ENCODE data around the gene SLC35B2.

Gene SLC35B2

DNA sequence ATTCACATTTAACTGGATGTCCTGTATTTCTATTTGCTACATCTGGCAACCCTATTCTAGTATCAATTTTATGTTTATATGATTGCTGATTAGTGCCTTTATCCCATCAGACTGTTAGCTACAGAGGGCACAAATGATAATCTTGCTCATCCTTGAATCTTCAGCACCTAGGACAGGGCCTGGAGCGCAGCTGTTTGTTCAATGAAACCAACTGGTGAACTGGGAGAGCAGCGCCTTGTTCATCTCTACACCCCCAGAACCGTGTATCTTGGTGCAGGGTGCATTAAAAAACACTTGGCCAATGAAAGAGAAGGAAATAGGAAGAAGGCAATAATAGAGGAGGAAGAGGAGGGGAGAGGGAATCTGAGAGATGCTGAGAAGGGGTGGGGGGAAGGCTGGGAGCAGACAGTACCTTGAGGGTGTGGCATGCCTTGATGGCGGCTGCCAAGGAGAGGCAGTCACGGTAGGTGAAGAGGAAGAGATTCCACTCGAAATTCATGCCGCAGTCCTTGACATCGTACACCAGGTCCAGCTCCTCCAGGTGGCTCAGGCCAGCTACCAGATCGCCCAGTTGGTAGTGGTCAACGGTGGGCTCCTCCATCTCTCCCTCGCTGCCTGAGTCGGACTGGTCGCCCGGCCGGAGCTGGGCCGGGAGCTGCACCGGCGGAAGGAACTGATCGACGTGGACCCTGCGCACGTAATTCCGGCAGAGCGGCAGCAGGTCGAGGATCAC lies 28.4 kb upstream of the SLC35B2 start:
- DNase-seq (ENCODE audit: low spot score), result no peak

DNA sequence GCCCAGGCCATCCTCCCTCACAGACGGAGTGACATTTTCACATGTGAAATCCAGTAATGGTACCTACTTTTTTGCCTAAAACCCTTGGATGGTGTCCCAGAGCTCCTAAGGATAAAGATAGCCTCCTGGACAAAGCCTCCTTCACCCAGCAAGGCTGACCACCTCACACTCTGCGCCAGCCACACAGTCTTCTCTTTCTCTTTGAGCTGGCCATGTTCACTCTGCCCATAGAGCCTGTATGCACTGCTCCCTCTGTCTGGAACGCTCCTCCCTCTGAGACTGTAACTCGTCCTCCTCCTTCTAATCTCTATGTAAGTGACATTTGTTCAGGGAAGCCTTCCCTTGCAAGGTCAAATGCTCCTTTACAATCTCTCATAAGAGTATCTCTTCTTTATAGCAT lies 27.5 kb upstream of the SLC35B2 start:
- no peak for DNase-seq (ENCODE audit: low spot score)

DNA sequence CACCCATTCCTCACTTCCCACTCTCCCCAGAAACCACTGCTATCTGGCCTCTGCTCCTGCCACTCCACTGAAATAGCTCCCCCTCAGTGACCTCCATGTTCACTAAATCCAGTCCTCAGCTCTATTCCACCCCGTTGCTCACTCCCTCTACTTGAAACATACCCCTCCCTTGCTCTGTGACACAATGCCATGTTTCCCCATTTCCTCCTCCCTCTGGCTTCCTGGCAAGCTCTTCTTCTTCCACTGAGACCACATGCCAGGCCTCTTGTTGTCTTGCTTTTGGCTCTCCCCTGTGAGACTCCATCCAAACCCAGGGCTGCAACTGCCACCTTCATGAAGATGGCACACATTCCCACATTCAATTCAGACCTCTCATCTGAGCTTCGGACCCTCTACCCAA lies 26.8 kb upstream of the SLC35B2 start:
- DNase-seq (ENCODE audit: low spot score), result no peak

DNA sequence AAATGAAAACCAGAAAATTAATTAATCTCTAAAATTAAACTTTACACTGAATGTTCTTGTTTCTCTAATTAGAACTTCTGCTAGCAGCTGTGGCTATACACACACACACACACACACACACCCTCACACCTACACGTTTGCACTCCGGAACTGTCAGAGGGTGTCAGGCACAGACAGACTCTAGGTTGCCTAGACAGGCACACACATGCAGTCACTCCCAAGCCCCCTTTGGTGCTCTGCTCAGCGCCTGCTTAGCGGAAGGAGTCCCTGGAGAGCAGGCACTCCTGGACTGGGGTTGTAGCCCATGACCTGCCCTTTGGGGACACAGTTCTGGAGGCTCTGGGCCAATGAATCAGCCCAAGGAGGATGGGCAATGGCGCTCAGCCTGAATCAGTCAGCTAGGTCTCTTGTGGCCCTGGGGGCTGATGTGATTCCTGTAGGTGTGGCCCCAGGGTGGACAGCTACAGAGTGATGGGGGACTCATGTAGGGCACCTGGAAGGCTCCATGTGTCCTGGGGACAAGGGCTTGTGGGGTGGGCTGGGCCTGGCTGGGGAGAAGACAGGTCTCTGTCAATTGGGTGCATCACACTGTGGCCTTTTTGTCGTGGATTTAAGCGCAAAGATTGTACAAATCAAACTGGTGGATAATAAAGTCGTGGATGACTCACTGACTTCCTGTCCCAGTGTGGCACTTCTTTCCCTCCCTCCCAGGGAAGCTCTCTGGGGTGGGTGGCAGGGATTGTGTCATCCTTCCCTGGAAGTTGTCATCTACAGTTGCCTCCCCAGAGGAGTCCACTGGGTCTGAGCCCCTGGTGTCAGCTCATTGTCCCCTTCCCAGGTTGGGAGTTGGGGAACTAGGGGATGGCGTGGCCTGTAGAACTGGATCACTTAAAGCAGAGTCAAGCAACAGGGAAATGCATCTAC lies 21.7 kb upstream of the SLC35B2 start:
- no peak for DNase-seq (ENCODE audit: low spot score)

DNA sequence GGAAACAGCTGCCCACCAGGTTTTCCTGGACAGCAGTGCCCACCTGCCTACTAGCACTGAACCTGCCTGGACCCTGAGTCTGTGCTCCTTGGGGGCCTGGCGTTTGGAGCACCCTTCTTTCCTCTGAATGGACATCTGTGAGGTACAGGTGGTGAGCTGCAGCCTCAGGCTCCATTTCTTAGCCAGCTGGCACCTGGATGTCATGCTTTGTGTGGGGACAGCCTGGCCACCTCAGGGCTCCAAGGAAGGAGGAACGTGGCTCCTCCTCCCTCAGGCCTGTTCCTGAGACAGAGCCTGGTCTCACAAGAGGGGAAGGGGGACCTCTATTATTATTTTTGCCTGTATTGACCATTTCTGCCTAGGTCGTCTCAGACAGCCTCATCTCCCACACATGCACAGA lies 21.0 kb upstream of the SLC35B2 start:
- no peak for DNase-seq (ENCODE audit: low spot score)

DNA sequence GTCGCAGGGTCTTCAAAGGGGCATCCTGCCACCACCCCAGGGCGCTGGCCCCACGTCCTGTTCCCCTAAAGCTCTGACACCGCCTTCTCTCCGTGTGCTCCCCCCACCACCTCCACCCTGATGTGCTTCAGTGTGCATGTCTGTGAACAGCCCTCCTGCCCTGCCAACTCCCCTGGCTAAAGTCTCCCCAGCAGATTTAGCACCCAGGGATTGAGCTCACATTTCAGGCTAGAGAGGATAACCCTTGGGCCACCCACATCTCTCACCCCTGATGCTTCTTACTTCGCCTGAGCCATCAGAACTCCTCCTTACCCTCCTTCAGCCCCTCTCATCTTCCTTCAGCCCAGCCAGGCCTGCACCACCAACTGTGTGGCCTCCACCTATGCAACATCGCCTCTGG lies 20.4 kb upstream of the SLC35B2 start:
- no peak for DNase-seq (ENCODE audit: low spot score)

DNA sequence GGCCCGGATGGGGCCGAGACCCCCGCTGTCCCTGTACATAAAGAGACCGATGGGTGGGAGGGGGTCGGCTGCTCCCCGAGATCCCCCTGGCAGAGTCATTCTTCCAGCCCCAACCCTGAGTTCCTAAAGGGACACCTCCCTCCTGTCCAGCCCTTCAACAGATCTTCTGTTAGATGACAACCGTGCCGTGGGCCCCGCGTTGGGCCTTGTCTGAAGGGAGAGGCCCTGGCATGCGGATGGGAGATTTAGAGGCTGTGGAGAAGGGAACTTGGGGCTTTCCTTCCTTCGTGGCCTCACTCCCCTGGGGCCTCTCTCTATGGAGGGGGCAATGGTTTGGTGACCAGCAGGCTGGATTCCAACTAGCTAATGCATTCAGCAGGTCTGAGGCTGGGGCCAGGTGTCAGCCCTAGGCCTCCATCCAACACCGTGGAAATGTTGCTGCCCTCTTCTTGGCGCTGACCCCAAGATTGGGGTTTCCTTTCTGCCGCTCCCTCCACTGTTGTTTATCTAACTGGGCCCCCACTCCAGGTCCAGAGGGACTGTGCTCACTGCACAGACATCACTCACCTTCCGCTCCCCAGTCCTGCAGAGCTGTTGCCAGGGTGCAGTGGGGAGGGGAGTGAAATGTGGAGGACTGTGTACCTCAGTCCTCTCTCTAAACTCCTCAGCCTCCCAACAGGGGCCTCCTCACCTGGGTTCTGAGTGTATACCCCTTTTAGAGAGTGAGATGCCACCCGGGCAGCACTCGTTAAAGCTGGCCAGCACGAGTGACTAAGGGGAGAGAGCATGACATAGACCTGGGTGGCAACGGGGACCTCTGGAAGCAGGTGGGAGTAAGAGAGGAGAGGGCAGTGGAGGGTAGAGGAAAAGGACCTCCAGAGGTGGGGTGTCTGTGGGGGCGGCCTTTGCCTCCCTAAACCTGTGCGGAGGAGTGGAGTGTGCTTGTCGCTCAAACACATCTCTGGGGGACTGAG lies 19.6 kb upstream of the SLC35B2 start:
- DNase-seq (ENCODE audit: low spot score), result no peak

DNA sequence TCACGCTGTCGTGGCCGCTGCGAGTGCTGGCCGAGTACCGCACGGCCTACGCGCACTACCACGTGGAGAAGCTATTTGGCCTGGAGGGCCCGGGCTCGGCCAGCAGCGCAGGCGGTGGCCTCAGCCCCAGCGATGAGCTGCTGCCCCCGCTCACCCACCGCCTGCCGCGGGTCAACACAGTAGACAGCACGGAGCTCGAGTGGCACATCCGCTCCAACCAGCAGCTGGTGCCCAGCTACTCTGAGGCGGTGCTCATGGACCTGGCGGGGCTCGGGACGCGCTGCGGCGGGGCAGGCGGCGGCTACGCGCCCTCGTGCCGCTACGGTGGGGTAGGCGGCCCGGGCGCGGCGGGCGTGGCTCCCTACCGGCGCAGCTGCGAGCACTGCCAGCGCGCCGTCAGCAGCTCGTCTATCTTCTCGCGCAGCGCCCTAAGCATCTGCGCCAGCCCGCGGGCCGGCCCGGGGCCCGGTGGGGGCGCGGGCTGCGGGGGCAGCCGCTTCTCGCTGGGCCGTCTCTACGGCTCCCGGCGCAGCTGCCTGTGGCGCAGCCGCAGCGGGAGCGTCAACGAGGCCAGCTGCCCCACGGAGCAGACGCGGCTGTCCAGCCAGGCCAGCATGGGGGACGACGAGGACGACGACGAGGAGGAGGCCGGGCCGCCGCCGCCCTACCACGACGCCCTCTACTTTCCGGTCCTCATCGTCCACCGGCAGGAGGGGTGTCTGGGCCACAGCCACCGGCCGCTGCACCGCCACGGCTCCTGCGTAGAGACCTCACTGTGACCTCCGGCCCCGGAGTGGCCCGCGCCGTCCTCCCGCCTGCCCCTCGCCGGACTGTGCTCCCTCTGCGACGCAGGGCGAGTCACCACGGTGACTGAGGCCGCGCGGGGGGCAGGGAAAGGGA lies 18.7 kb upstream of the SLC35B2 start:
- DNase-seq (ENCODE audit: low spot score), result no peak

DNA sequence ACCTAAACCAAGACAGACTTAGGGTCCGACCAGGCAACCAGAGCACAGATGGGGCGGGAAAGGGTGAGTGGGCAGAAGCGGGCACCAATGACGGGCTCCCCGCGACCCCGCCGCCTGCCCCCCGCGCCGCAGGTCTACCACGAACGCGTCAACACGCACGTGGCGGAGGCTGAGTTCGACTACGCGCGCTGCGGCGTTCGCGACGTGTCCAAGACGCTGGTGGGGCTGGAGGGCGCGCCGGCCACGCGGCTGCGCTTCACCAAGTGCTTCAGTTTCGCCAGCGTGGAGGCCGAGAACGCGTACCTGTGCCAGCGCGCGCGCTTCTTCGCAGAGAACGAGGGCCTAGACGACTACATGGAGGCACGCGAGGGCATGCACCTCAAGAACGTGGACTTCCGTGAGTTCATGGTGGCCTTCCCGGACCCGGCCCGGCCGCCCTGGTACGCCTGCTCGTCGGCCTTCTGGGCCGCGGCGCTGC lies 18.0 kb upstream of the SLC35B2 start:
- DNase-seq (ENCODE audit: low spot score), result no peak

DNA sequence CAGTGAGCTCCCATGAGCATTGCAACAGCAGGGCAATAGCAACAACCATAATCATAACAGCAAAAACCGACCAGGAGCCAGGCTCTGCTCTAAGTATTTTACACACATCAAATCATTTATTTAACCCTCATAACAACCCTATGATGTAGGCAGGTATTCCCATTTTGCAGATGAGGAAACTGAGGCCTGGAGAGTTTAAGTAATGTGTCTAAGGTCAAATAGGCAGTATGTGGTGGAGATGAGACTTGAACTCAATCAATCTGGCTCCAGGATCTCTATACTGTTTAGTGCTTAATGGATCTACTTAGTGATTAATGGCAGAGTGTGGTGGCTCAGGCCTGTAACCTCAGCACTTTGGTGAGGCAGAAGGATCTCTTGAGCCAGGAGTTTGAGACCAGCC lies 16.3 kb upstream of the SLC35B2 start:
- no peak for DNase-seq (ENCODE audit: low spot score)

DNA sequence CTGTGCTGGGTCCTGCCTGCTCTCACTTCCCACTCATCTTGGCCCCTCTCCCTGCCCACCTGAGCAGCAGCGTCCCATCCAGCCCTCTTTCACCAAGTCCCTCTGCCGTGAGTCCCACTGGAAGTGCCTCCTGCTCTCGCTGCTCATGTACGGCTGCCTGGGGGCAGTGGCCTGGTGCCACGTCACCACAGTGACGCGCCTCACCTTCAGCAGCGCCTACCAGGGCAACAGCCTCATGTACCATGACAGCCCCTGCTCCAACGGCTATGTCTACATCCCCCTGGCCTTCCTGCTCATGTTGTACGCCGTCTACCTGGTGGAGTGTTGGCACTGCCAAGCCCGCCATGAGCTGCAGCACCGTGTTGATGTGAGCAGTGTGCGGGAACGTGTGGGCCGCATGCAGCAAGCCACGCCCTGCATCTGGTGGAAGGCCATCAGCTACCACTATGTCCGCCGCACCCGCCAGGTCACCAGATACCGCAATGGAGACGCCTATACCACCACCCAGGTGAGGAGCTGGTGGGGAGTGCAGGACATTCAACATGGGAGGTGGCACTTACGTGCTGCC lies 15.8 kb upstream of the SLC35B2 start:
- no peak for DNase-seq (ENCODE audit: low spot score)

DNA sequence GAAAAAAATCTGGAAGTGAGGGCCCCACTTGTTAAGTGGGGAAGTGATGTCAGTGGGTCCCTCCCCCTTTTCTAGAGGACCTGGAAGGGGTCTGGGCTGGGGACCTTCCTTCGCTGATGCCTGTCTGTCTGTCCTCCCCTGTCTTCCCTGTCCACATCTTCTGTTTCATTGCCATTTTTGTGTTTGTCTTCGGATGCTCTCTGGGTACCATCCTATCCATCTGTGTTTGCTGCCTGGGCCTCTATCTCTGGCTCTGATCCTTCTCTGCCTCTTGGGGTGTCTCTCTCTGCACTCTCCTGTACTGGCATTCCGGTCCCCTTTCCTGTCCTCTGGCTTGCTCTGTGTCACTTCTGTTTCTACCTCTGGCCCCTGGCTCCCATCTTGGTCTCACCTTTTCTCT lies 15.2 kb upstream of the SLC35B2 start:
- DNase-seq (ENCODE audit: low spot score), result no peak

DNA sequence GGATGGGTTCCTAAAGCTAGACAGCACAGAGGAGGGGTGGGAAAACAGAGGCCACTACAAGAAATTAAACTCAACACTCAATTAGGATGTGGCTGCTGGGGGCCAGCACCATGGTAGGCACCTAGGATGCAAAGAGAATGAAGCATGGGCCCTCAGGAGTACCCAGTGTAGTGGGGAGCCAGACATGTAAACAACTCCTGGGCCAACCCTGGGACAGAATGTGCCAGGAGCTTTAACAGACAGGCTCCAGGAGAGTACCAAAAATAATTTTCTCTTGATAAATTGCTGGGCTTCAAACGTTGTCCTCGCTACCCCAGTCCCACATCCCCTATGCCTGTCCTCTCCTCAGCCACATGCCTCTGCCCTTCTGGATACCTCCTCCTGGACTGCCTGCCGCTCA lies 14.6 kb upstream of the SLC35B2 start:
- no peak for DNase-seq (ENCODE audit: low spot score)

DNA sequence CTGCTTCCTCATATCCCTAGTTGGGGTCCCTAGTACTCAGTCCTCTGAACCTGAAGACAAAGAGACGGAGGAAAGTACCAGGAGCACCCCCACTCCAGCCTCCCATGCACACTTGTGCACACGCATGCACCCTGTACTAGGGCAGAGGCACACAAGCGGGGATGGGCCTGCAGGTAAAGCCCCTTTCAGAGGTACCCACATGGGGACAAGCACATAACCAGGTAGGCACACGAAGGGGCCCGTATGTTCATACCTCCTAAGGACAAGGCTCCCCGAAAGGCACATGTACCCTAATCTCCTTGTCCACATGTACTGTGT lies 14.0 kb upstream of the SLC35B2 start:
- DNase-seq (ENCODE audit: low spot score), result no peak

DNA sequence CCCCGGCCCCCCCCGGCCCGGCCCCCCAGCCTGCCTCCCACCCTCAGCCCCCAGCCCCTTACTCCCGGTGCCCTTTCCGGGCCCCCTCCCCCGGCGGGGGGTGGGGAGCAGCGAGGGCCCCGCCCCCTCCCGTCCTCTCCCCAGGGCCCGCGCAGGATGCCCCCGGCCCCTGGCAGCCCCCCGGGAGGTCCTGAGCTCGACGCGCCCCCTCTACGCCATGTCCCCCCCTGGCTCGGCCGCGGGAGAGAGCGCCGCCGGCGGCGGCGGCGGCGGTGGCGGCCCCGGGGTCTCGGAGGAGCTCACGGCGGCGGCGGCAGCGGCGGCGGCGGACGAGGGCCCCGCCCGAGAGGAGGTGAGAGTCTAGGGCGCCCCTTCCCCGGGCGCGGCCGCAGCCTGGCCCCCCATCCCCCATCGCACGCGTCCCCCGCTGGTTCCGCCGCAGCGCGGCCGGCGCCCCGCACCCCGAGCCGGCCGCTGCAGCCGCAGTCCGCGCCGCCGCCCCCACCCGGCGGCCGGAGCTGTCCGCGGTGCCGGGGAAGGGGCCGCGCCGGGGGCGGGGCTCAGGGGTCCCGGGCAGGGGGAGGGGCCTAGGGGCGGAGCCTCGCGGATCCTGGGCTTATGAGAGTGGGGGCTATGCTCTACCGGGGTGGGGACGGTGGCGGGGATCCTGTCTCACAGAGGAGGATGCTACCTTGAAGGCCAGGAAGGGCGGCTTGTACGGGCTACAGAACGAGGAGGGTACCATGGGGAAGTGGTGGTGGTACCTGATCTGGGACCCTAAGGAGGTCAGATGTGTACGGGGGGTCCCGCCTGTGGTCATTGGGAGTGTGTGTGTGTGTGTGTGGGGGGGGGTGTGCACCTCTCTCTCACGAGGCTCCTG lies 13.4 kb upstream of the SLC35B2 start:
- no peak for DNase-seq (ENCODE audit: low spot score)

DNA sequence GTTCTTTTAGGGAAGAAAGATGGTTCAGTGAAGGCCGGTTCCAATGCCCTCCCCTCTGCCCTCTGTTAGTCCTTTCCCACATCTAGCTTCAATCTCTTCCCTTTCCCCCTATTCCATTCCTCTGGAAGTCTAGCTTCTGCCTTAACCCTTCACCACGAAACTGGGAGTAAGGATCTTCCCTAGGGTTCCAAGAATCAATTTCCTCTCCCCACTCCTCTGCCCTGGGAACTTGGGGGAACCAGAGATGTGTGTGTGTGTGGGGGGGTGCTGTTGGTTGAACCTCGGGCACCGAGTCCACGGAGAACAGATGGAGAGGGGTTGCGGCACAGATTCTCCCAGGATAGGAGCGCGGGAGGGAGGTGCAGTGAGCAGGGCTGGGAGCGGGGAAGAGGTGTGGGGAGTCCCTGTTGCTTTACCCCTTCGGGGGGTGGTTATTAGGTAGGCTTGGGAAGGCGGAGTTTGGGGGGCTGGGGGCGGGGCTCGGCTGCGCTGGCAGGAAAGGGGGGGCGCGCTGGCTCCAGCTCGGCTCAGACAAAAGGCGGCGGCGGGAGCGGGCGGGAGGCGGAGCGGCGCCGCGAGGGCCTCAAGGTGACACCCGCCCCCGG lies 12.7 kb upstream of the SLC35B2 start, which contains the start of gene TMEM151B:
TSS of gene TMEM151B (plus strand) at position 530 of the 605 bp plus-strand sequence. CDS start 293 bp downstream, outside the sequence.
- DNase-seq (ENCODE audit: low spot score), result no peak

DNA sequence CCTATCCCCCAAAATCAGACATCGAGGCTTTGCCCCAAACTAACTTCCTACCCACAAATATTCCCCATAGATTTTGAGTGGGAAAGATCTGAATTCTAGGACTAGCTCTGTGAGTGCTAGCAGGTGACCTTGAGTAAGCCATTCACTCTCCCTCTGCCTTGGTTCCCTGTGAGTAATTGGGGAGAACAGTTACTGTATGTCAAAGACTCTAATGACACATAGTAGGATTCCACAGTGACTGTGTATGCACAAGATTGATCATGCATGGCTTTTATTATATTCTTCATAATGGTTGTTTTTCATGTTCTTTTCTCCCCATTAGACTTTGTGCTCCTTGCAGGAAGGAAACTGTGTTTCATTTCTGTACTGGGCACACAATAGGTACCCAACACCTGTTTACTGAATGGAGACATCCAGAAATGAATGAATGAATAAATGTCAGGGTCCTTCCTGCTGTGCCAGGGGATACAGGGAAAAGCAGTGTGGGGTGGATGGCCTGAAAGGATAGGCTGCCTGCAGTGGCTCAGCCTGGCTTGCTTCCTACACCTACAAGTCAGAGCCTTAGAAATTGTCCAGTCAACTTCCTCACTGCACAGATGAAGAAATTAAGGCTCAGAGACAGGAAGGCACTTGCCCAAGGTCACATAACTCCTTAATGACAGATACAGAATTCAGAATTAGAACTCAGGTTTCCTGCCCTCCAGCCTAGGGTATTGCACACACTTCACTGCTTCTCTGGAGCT lies 12.0 kb upstream of the SLC35B2 start:
- no peak for DNase-seq (ENCODE audit: low spot score)

DNA sequence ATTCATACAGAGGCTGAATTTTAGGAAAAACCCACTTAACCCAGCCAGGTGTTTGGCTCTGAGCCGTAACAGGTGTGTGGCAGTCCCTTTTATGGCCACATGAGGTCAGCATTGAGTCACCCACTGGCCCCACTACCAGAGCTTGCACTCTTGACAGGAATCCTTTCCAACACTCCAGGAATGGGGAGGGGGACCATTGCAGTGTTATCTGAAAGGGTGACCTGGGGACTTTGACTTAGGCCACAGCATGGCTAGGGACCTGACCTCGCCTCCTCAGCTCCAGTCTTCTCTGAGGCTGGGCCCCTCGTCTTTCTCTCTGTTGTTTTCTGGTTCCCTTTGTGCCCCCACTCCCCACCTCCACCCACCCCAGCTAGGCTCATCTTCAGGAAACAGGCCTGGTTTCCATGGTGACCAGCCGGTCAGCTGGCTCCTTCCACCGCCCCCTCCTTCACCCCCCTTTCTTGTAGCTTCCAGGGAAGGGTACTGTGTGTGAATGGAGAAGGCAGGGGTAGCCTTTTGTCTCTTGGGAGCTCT lies 10.8 kb upstream of the SLC35B2 start:
- DNase-seq (ENCODE audit: low spot score), result peak; percentile 60

All from CD4-positive, alpha-beta T cell treated with Interleukin-6 at 100 ng/mL for 8 hours (primary cell).